AG08395 (cell line): ENCODE data around the gene EPHA8.

ENCODE experiments used
- DNase-seq: peaks from one replicate; pipeline ENCODE4 v3.0.0; 2012; ENCODE audit warnings: mixed read lengths, low spot score

The EPHA8 gene

DNA sequence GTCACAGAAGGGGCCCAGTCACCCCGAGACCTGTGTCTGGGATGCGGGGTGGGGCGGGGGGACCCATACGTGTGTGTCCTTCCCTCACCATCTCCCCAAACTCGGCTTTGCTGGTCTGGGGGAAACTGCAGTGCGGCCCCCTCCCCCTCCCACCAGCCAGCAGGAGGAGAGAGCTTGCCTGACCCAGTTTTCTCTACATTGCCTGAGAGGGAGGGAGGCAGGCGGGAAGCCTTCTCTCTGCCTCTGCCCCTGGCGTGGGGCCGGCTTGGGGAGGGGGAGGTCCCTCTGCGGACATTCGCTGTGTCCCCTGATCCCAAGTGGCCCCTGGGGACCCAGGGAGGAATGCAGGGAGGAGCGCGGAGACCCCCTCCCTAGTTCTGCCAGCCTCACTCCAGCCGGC is 3.9 kb downstream of the EPHA8 start:
- DNase-seq: no peak

DNA sequence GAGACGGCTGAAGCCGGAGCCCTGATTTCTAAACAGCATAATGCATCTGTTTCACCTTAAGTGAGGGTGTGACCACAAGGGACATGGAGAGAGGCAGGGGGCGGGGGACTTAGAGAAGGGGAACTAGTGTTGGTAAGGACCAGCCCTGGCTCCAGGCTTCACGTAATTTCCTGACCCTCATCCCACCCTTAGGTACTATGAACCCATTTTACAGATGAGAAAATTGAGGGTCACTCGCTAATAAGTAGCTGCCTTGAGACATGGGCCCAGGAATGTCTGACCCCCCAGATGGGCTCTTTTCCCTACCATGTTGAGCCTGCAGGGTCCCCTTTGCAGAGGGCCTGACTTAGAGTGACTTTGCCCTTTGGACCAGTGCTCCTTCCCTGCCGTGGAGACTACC is 4.7 kb downstream of the EPHA8 start:
- DNase-seq: no peak

GRCh38 chr1:22569269-22569668 is 6.0 kb downstream of the EPHA8 start:
- DNase-seq: no peak

DNA sequence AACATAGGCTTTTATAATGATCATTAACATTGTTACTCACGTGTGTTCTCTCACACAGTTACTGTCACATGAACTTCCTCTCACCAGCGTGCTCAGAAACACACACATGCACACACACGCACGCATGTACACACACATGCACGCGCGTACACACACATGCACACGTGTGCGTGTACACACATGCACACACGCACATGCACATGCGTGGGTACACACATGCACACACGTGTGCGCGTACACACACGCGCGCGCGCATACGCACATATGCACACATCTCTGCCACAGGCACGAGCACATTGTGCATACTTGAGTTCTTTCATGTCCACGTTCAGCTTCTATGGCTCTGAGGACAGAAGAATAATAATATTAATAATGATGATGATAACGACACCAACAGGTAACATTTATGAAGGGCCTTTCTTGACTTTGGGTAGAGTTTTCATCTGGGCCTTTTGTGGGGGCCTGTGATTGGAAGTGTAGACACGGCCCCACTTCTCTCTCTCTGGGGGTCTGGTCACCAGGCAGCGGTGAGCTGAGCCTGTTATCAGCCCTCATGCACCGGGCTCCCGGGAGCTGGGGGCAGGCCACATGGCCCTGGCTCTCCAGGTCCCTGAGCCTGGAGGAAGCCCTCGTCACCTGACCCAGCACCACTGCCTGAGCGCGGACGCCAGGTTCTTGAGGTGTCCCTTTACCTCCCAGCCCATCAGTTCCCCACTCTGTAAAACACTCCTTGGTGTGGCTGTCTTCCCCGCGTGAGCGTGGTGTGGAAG is 7.0 kb downstream of the EPHA8 start:
- DNase-seq: no peak

GRCh38 chr1:22572818-22573217 is 9.5 kb downstream of the EPHA8 start:
- no peak for DNase-seq

- no peak for DNase-seq
Measured at GRCh38 chr1:22573237-22573636, 9.9 kb downstream of the EPHA8 start.

GRCh38 chr1:22575532-22576149 is 12.4 kb downstream of the EPHA8 start:
- DNase-seq: no peak

DNA sequence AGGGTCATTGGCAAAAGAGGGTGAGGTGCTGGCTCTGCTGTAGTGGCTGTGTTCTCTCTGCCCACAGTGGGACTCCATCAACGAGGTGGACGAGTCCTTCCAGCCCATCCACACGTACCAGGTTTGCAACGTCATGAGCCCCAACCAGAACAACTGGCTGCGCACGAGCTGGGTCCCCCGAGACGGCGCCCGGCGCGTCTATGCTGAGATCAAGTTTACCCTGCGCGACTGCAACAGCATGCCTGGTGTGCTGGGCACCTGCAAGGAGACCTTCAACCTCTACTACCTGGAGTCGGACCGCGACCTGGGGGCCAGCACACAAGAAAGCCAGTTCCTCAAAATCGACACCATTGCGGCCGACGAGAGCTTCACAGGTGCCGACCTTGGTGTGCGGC is 12.9 kb downstream of the EPHA8 start:
- DNase-seq: no peak

DNA sequence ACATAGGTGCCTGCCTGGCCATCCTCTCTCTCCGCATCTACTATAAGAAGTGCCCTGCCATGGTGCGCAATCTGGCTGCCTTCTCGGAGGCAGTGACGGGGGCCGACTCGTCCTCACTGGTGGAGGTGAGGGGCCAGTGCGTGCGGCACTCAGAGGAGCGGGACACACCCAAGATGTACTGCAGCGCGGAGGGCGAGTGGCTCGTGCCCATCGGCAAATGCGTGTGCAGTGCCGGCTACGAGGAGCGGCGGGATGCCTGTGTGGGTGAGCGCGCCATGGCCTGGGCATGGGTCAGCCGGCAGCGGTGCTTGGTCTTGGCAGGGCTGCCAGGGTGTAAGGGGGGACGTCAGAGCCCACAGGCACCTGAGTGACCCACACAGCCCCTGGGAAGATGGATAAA is 13.3 kb downstream of the EPHA8 start:
- no peak for DNase-seq

GRCh38 chr1:22578732-22579361 is 15.6 kb downstream of the EPHA8 start:
- DNase-seq: no peak

DNA sequence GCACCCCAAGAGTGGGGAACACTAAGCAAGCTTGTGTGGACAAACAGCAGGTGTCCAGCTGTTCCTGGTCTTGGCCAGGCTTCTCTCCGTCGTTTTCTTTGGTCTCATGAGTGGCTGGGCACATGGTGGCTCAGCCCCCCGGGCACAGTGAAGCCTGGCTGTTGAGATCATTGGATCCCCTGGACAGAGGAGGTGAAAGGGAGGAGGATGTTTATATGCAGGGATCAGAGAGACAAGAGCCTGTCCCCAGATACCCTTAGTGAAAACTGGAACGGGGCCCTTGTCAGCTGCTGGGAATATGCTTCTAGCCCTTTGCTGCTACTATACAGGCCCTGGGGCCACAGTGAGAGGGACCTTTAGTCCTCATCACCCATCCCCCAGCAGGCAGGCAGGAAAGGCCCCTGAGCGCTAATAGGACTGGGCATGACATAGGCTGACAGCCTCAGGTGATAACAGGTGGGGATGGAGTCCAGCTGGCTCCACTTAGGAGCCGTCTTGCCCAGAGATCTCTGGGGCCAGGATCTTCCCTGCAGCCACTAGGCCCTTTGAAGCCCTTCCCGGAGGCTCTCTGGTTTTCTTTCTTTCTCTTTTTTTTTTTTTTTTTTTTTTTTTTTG is 16.4 kb downstream of the EPHA8 start:
- DNase-seq: no peak

DNA sequence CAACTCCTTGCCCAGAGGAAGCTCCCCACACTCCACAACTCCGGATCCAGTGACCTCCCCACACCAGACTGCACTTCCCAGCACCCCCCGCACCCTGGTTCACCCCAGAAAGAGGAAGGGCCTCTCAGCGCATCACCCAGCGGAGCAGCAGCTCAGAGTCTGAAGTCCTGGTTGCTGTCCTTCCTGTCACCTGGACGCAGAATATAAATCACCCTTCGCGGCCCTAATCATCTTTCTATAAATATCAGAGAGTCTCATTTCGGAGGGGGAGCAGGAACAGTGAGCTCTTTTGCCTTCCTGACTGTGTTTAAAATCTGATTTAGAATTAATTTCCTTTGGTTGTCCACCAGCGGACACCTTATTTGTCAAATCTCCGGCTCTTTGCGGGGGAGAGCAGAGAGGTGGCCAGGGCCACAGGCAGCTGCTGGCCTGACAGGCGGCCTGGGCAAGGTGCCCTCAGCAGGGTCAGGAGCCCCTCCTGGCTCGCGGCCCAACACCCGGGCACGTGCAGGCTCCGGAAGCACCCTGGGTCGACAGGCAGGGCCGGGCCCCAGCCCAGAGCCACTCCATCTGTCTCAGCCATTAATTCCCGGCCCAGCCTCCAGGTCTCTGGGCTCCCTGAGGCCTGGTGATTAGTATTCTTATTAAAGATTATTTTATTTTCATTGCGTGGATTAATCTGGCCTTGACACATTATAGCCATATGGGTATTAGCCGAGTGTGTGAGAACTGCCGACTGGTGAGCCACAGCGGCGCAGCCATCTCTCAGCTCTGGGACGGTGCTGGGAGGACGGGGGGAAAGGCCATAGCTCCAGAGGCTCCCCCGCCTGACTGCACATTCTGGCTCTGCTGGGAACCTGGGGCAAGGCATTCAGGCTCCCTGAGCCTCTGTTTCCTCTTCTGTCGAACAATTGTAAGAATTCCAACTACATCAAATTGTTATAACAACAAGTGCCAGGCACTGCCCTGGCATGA is 19.7 kb downstream of the EPHA8 start:
- no peak for DNase-seq

DNA sequence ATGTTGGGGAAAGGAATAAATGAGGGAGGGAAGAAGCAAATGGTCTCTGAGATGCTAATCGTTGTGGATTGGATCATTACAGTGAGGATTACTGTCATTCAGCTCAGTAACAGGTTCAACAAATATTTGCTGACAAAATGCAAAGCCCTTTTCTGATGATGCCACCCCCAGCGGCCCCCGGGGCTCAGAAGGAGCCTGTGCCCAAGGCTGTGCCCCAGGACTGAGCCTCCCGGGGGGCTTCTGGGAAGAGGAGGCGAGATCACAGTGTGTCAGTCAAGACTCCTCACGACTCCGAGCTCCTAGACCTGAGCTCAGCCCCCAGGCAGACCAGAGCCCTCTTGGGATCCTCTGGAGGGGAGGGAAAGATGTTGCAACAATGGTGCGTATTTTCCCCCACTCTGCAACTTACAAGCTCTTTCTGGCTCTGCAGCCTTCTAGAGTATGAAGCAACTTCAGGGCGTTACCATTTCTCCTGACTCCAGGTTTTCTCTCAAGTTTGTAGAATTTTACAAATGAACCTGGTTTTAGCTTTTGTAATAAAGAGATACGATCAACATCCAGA is 20.8 kb downstream of the EPHA8 start:
- no peak for DNase-seq

- no peak for DNase-seq
Measured at GRCh38 chr1:22584970-22585369, 21.7 kb downstream of the EPHA8 start.

DNA sequence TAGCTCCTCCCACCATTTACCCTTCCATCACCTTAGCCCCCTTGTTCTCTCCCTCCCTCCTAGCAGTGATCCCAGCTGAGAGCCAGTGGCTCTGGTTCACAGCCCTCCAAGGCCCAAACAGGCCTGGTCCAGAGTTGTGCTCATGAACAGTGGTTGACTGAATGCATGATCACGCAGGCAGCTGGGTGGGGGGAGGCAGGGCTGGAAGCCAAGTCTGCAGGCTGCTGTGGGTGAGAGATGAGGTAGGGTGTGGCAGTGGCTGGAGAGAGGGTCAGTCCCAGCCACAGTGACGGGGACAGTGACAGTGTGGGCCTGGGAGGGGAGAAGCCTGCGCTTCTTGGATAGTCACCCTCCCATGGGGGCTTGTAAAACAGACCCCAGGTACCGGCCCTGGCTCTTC is 22.2 kb downstream of the EPHA8 start:
- no peak for DNase-seq

DNA sequence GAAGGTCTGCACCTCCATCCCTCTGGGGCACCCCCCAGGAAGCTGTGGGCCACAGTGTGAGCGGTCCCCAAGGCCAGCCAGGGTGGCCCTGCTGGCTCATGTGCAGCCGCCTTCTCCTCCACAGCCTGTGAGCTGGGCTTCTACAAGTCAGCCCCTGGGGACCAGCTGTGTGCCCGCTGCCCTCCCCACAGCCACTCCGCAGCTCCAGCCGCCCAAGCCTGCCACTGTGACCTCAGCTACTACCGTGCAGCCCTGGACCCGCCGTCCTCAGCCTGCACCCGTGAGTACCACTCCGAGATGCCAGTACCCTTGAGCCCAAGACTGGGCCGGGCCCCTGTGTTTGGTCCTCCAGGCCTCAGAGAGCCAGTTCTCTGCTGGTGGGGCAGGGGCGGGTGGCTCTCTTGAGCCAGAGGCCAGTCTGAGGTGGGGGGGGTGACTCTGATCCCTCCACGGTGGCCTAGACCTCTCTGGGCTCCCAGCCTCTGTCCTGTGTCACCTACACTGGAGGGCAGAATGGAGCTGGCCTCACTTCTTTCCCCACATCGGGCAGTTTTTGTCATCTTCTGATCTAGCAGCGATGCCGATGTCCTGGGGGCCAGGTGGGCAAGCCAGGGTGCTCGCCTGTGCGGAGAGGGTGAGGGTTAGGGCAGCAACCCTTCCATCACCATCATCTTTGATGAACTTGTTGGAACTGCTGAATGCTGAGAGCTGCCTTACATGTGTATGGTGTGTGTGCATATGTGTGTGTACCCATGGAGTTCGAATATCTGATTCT is 23.3 kb downstream of the EPHA8 start:
- no peak for DNase-seq

DNA sequence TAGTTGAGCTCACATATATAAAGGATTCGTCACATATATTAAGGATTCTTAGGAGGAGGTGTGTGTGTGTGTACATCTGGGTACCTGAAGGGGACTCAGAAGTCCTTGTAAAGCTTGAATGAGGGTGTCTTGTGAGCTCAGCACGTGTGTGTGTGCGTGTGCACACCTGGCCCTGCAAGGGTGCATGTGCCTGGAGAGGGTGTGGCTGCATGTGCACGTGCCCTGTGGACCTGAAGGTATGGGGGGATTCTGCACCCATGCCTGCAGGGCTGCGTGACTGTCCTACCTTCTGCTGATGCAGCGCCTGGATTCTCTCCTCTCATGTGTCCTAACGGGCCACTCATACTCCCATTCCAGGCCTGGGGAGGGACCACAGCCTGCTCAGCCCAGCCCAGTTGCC is 24.0 kb downstream of the EPHA8 start:
- no peak for DNase-seq

- DNase-seq: no peak
Measured at GRCh38 chr1:22588899-22589422, 25.7 kb downstream of the EPHA8 start.

DNA sequence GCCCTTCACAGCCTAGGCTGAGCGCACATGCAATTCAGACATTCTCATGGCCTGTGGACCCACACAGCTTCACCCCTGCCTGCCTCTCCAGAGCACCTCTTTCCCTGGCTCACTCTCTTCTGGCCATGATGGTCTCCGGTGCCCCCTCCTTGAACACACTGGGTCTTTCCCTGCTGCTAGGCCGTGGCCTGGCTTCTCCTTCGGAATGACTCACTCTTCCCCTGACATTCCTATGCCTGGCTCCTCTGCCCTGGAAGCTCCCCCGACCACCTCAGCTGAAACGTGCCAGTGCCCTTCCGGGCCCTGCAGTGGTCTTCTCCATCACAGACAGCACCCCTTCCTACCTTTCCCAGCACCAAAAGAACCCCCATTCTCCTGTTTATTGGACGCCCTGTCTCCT is 28.3 kb downstream of the EPHA8 start:
- DNase-seq: no peak

- DNase-seq: no peak
Measured at GRCh38 chr1:22592051-22592450, 28.8 kb downstream of the EPHA8 start.
